Panc1 (cell line): ENCODE results near the gene LRP2.

Experiments used
- CTCF ChIP-seq: fragments of 450-650 bp; IDR thresholded peaks from 2 replicates; pipeline ENCODE4 v1.5.1; 2017; ENCODE audit warnings: mild to moderate bottlenecking
- POLR2AphosphoS5 ChIP-seq: IDR thresholded peaks from 2 replicates; pipeline ENCODE4 v1.6.1; 2012; ENCODE audit warnings: mild to moderate bottlenecking, low read depth, low read length, moderate library complexity
- REST ChIP-seq, 2 experiments: IDR thresholded peaks; 2 replicates each; pipeline ENCODE4 v1.6.1; 2011 to 2012; ENCODE audit warnings: low read depth in 2 of 2, control low read depth in 1 of 2, low read length in 1 of 2, mild to moderate bottlenecking in 1 of 2, moderate library complexity in 1 of 2; ENCODE audit not compliant: insufficient read depth in 1 of 2
- SIN3A ChIP-seq: IDR thresholded peaks from 2 replicates; pipeline ENCODE4 v1.6.1; 2012; ENCODE audit warnings: low read depth, mild to moderate bottlenecking, low read length, moderate library complexity, borderline replicate concordance; ENCODE audit not compliant: insufficient read depth

- TF ChIP-seq REST (IDR thresholded peaks at IDR 0.05; ENCODE audit: insufficient read depth in 1 of 2, low read depth in 2 of 2, low read length in 1 of 2) (no peak), CTCF (peak; percentile 90), POLR2AphosphoS5 (no peak), SIN3A (no peak)
These were observed 252.6 kb downstream of the LRP2 start for GRCh38 chr2:169109502-169110409.
